ENCODE results near the gene MYRFL.
"Not testable (repeated sequence)": the region's sequence is repeated elsewhere in the genome, so short reads cannot be mapped to it uniquely, and the experiment has no call there.

MYRFL gene

GRCh38 chr12:69840727-69841126, 15.7 kb downstream of the MYRFL start:
- no peak for DNase-seq (ENCODE audit: insufficient read length, low spot score)
- no peak for FAIRE-seq

DNA sequence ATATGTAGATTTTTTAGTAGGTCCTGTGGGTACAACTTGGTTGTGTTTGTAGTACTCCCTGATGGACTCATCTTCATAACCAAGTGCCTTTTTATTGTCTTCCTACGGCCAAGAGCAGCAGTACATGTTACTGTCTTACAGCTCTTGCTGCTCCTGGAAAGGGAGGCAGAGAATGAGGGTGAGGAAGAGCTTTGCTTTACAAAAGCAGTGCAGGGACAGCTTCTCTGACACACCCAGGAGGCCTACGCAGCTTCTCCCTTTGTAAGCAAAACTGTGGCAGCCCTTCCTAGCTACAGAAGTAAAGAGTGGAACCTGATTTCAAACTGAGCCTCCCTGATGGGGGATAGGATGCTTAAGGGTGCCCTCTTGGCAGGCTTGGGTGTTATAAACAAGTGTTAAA, 18.6 kb downstream of the MYRFL start:
- DNase-seq (ENCODE audit: insufficient read length, low spot score): no peak
- no peak for FAIRE-seq

DNA sequence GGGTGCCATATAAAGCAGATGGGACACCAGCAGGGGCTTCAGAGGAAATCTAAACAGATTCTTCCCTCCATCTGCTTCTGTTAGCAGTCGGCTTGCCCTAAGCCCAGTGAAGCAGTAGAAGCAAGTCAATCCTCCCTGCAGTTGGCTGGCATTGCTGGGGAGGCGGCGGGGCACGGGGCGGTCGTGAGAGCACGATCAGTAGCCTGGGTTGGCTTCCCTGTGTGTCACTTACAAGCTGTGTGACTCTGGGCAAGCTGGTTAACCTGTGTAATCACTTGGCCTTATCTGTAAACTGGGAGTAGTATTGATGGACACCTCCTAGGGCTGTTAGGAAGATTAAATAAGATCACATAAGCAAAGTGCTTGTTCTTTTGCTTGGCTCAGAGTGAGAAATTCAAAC, 19.4 kb downstream of the MYRFL start:
- no peak for FAIRE-seq

GRCh38 chr12:69844836-69845235, 19.8 kb downstream of the MYRFL start:
- FAIRE-seq (no peak), DNase-seq (ENCODE audit: insufficient read length, low spot score) (no peak)

More for the DNA sequence above, 19.4 kb downstream of the MYRFL start:
- DNase-seq (ENCODE audit: insufficient read length, low spot score): no peak

DNA sequence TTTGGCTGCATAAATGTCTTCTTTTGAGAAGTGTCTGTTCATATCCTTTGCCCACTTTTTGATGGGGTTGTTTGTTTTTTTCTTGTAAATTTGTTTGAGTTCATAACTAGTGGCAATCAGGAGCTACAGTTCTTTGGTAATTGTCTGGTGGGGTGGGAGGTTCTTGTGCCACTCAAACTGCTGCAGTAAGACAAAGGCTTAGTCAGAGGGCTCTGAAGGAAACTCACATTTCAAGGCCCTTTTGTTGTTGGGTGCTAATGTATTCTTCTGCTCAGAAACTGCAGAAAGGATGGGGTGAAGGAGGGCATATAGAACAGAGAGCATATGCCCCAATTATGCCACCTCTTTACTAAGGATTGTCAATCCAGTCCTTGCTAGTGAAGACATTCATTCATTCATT, 21.9 kb downstream of the MYRFL start:
- FAIRE-seq (no peak), DNase-seq (ENCODE audit: insufficient read length, low spot score) (no peak)

GRCh38 chr12:69851976-69852375, 26.9 kb downstream of the MYRFL start:
- FAIRE-seq (no peak), DNase-seq (ENCODE audit: insufficient read length, low spot score) (no peak)

DNA sequence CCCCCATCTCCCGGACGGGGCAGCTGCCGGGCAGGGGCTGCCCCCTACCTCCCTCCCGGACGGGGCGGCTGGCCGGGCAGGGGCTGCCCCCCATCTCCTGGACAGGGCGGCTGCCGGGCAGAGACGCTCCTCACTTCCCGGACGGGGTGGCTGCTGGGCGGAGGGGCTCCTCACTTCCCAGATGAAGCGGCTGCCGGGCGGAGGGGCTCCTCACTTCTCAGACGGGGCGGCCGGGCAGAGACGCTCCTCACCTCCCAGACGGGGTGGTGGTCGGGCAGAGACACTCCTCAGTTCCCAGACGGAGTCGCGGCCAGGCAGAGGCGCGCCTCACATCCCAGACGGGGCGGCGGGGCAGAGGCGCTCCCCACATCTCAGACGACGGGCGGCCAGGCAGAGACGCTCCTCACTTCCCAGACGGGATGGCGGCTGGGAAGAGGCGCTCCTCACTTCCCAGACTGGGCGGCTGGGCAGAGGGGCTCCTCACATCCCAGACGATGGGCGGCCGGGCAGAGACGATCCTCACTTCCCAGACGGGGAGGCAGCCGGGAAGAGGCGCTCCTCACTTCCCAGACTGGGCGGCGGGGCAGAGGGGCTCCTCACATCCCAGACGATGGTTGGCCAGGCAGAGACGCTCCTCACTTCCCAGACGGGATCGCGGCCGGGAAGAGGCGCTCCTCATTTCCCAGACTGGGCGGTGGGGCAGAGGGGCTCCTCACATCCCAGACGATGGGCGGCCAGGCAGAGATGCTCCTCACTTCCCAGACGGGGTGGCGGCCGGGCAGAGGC, 28.3 kb downstream of the MYRFL start:
- not testable (repeated sequence) for FAIRE-seq; DNase-seq (ENCODE audit: insufficient read length, low spot score)

DNA sequence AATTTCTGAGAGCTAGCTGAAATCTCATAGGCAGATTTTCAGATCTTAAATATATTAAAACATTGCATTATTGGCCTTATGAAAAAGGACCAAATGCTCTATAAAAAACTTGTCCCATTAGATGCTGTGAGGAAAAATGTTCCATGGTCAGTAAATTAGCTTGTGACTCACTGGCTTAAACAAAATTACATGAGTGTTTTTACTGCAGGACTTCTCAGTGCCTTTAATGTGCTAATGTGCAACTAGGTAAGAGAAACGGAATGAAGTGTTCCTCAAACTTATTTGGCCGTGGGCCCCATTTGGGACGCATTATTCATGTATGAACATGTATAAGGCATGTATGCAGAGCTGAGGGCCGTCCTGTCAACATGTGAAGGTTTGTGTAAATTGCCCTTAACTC, 41.7 kb downstream of the MYRFL start:
- FAIRE-seq (no peak), DNase-seq (ENCODE audit: insufficient read length, low spot score) (no peak)

GRCh38 chr12:69868695-69869094, 43.7 kb downstream of the MYRFL start:
- no peak for DNase-seq (ENCODE audit: insufficient read length, low spot score)
- peak; percentile 89 for FAIRE-seq

DNA sequence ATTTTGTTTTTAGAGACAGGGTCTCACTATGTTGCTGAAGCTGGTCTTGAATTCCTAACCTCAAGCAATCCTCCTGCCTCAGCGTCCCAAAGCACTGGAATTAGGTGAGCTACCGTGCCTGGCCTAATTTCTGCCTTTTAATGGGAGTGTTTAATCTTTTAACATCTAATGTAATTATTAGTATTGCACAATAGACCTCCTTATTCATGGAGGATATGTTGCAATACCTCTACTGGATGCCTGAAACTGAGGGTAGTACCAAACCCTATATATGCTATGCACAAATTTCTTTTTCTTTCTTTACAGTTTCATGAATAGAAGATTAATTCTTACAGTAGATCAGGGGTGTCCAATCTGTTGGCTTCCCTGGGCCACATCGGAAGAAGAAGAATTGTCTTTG, 47.8 kb downstream of the MYRFL start:
- FAIRE-seq (no peak), DNase-seq (ENCODE audit: insufficient read length, low spot score) (no peak)

GRCh38 chr12:69873429-69873828, 48.4 kb downstream of the MYRFL start:
- DNase-seq (ENCODE audit: insufficient read length, low spot score) (no peak), FAIRE-seq (no peak)

- no peak for FAIRE-seq
- DNase-seq (ENCODE audit: insufficient read length, low spot score): no peak
Observed at GRCh38 chr12:69874606-69875005, 49.6 kb downstream of the MYRFL start.

GRCh38 chr12:69875416-69875935, 50.4 kb downstream of the MYRFL start:
- FAIRE-seq: no peak
- DNase-seq (ENCODE audit: insufficient read length, low spot score): no peak

DNA sequence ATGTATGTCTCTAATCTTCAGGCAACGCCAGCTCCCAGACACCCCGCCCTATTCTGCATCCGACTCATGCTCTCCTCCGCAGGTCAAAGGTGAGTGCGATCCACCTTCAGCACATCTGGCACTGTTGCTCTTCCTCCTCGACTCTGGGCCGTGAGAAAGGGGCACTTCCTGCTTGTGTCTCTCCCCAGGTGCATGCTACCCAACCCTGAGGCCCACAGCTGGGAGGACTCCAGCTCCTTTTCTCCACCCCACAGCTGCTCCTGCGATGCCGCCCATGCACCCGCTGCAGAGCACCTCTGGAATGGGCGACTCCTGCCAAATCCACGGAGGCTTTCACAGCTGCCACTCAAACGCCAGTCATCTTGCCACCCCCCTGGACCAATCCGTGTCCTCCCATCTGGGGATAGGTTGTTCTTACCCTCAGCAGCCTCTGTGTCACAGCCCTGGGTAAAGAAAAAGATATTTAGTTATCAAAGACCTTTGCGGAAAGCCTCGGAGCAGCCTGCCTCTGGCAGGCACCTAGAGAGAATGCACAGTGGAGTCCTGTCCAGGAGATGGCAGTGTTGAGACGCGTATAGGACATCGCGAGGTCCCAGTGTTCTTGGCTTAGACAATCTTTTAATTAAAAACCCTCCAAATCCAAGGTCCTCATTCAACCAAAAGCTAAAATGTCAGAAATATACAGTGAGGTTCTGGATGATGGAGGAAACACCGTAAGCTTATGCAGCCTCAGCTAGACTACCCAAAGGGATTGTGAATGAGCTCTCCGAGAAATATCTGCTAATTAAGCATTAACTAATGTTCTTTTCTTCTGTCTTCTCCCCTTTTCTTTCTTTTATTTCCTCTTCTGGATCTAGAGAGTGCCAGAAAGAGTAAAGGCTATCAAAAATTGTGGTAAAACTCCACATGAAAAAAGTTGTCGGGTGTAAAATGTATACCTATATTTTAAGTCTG, 54.3 kb downstream of the MYRFL start:
- DNase-seq (ENCODE audit: insufficient read length, low spot score) (peak; percentile 66), FAIRE-seq (peak; percentile 59)

DNA sequence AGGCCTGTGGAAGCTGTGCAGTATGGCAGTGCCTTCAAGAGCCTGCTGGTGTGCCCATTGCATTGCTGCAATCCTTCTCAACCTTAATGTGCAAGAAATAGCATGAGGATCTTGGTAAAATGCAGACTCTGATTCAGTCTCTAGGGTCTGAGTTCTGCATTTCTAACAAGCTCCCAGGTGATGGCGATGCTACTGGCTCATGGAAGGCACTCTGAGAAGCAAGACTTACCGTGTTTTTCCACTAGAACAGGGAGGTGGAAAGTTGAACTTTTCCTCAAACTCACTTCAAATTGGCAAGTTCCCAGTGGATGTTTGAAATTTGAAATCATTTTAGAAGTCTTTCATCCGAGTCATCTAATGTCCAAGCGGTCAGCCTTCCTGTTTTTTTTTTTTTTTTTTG, 55.5 kb downstream of the MYRFL start:
- DNase-seq (ENCODE audit: insufficient read length, low spot score): no peak
- no peak for FAIRE-seq

DNA sequence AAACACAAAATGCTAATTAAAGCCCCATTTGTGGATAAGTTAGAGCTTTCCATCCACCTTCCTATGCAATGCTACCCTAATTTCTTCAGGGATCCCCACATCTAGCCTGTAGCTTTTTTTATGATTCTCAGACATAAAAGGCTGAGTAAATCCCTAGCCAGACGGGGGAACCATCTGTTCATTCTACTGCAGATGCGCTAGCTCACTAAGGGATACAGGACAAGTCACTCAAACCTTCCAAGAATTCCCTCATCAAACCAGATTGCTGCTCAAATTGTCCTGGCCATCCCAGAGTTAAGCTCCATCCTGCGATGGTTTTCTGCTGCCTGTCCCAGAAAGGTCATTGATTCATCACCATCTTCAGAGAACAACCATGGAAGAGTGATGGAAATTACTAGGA, 56.7 kb downstream of the MYRFL start:
- DNase-seq (ENCODE audit: insufficient read length, low spot score) (no peak), FAIRE-seq (no peak)

DNA sequence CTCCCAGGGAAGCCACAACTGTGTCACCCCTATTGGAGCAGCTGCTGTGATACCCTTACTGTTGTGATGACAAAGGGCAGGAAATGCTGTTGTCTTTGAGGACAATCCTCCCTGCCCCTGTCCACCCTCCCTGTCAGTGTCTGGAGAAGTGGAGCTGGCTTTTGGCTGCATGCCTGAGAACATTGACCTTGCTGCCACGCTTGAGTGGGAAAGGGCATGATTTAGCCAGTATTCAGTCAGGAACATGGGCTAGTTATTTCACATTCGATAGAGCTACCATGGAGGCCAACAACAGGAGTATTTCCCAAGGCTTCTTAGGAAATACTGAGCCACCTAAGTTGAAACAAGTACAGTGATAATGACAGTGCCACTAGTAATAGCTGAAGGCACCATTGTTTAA, 59.4 kb downstream of the MYRFL start:
- DNase-seq (ENCODE audit: insufficient read length, low spot score) (no peak), FAIRE-seq (no peak)

DNA sequence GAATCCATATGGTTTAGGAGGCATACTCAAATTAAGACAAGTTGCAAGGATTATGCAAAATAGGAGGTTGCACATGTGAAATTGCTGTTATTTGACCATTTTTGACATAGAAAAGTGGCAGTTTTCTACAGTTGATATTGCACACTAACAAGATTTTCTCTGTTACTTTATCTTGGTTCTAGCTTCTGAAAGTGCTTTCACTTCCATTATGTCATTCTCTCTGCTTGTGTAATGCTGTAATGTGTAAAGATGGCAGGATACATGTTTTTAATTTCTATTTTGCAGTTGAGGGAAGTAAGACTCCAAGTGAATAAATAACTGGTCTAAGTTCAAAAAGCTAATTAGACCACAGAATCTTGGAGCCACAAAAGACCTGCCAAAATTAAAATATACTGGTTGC, 60.6 kb downstream of the MYRFL start:
- DNase-seq (ENCODE audit: insufficient read length, low spot score) (no peak), FAIRE-seq (no peak)

- FAIRE-seq: no peak
- no peak for DNase-seq (ENCODE audit: insufficient read length, low spot score)
Observed at GRCh38 chr12:69886109-69886508, 61.1 kb downstream of the MYRFL start.

GRCh38 chr12:69886715-69887114, 61.7 kb downstream of the MYRFL start:
- FAIRE-seq (no peak), DNase-seq (ENCODE audit: insufficient read length, low spot score) (no peak)

- no peak for DNase-seq (ENCODE audit: insufficient read length, low spot score)
- FAIRE-seq: no peak
Observed at GRCh38 chr12:69888901-69889300, 63.9 kb downstream of the MYRFL start.

Data from HTR-8/SVneo (cell line).